HG02623 (cell line): ENCODE measurements around the gene CST9.
"Not testable (repeated sequence)": the region's sequence is repeated elsewhere in the genome, so short reads cannot be mapped to it uniquely, and the experiment has no call there.

Experiments
- ATAC-seq: cut with Tn5 transposase; IDR thresholded peaks from one replicate; pipeline ENCODE4 v1.9.1; 2021; ENCODE audit warnings: moderate library complexity; ENCODE audit not compliant: unreplicated experiment

Gene CST9

GRCh38 chr20:23624324-23624691 lies 18.6 kb upstream of the CST9 start:
- no peak for ATAC-seq

- no peak for ATAC-seq
Measured at GRCh38 chr20:23623666-23624323, 18.1 kb upstream of the CST9 start.

DNA sequence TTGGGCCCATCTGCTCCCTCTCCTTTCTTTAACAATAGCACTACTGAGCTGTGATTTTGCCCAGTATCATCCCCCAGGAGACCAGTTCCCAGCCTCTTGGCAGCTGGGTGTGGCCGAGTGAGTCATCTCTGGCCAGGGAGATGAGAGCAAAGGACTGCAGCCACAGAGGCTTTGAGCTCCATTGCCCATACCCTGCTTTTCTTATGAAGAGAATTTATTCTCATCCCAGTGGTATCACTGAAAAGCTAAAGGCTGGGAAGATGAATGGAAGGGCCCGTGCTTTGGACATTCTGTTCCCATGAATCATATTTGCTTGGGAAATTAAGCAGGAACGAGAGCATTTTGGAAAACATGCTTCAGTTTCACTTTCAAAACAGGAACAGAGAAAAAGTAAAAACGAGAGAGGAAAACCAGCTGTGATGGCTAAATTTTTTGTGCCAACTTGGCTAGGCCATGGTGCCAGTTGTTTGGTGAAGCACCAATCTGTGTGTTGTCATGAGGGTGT lies 17.2 kb upstream of the CST9 start:
- no peak for ATAC-seq

- not testable (repeated sequence) for ATAC-seq
Measured at GRCh38 chr20:23622401-23622800, 16.7 kb upstream of the CST9 start.

GRCh38 chr20:23620670-23621386 lies 15.1 kb upstream of the CST9 start:
- ATAC-seq: not testable (repeated sequence)

- ATAC-seq: no peak
Measured at GRCh38 chr20:23614163-23614562, 8.4 kb upstream of the CST9 start.

DNA sequence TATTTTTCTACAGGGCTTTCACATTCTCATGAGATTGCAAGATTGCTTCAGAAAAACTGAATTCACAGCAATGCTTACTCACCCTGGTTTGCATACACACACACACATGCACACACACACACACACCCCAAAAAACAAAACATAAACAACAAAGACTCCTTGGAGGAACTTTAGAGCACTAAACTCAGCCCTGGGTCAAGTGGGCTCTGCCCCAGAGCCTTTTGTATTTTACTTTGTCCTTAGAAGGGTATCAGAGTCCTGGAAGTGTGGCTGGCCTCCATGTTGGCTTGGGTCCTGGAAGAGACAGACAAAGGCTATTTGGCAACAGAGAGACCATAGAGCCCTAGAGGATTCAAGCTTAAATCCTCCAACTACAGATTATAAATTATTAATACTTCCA lies 8.0 kb upstream of the CST9 start:
- no peak for ATAC-seq

- no peak for ATAC-seq
Measured at GRCh38 chr20:23612396-23612795, 6.7 kb upstream of the CST9 start.

GRCh38 chr20:23609486-23610109 lies 3.9 kb upstream of the CST9 start:
- ATAC-seq: no peak

GRCh38 chr20:23608251-23608846 lies 2.6 kb upstream of the CST9 start:
- no peak for ATAC-seq

- ATAC-seq: no peak
Measured at GRCh38 chr20:23607497-23608245, 2.0 kb upstream of the CST9 start.

DNA sequence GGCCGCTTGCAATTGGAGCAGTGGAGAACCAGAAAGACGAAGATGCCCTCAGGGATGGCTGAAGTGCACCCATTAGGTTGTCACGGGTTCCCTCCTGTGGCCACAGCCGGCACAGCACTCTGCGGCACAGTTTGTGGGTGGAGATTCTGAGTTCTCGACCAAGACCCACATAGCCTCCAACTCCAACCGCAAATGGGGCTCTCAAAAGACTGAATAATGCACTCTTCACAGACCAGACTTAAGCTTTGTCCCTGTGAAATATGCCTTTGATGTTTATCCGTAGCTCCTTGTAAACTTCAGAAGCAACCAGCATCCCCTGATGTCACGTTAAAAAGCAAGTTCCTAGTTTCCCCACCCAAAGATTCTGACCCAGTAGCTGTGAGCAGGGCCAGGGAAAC lies 934 bp upstream of the CST9 start:
- peak; percentile 82 for ATAC-seq

GRCh38 chr20:23604306-23604705 lies 1.4 kb downstream of the CST9 start:
- no peak for ATAC-seq

DNA sequence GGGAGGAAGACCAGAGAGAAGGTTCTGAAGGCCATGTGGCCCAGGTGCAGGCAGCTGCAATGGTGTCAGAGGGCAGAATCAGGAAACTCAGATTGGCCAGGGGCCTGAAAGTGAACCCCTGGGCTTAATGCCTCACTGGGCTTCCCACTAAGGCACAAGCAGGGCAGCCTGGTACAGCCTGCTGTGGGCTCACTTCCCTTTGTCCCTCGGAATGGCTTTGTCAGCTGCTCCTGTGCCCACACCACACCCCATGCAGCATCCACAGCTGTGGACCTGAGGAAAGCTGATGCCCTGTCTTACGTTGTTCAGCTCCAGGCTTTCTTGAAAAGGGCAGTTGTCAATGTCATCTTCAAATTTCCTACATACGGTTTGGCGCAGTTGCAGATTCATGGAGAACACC lies 2.4 kb downstream of the CST9 start:
- ATAC-seq: no peak

DNA sequence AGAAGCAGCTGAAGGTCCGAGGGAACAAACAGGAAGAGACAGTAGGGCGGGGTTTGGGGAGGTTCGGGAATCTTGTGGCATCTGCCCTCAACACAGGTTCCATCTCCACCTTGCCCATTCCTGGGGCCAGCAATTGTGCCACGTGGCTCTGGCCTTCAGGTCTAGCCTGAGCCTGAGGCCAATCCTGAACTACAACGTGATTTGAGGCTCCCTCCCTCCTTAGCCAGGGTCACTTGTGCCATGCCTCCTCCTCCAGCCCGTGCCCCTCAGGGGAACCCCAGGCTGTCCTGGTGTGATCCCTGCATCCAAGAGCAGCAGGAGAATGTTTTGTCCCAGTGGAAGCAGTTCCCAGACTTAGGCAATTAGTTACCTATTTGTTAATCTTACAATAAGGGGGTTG lies 3.0 kb downstream of the CST9 start:
- no peak for ATAC-seq

GRCh38 chr20:23602241-23602640 lies 3.5 kb downstream of the CST9 start:
- no peak for ATAC-seq

DNA sequence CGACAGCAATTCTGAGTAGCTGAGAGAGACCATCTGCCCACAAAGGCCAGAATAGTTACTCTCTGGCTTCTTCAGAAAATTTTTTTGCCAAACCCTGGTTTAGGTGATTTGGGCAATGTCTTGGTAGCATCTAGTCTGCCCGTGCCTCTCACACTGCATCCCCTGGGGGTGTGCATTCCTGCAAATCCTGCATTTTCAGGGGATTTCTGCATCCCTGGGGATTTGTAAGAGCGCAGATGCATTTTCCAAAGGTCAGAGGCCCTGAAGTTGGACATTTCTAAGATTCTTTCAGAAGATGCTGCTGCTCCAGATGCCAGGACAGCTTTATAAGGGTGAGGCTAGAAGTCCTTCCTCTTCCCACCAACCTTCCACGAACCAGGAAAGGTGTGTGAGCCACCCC lies 4.0 kb downstream of the CST9 start:
- ATAC-seq: no peak

DNA sequence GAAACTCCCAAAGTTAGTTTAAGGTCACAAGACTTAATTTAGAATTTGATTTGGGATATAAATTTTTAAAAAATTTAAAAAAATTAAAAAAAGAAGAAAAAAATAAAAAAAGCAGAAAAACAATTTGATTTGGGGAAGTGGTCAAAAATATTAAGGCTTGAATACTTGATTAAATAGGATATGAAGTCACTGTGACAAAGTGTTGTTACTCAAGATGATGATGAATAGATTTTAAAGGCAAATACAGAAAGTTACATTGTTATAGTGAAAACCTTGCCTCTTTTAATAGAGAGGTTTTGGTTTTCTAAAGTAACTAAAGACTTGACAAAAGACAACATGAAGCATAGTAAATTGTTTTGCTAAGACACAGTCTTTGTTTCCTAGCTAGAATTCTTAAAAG lies 7.2 kb downstream of the CST9 start:
- no peak for ATAC-seq

GRCh38 chr20:23596579-23597250 lies 9.0 kb downstream of the CST9 start:
- no peak for ATAC-seq

DNA sequence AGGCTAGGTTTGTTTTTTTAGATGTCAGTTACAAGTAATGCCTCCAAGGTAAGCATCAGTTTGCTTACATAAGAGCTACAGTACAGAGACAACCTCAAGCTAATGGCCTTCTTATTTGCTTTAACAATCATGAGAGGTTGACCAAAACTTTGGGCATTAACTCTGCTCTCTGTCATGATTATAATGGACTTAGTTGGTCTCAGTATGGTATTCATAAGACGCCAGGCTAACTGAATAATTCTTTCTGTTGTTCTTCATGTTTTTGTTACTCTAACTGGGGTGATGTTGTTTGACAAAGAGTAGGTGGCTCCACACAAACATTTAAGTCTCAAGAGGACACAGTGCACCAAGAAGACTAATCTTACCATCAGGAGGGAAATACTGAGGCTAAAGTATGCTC lies 9.8 kb downstream of the CST9 start:
- no peak for ATAC-seq
